Liver (tissue), 9 donors: ENCODE measurements around the gene XK. TPM values are rescaled to one million over a fixed set of nuclear protein-coding genes. Genes with fewer than 3 reads are reported as not detected.

Experiments
- DNase-seq: peaks from one replicate; pipeline ENCODE4 v3.0.0-alpha.2; 2017; ENCODE audit warnings: low spot score
- H3K27ac ChIP-seq, 2 donors: one replicate each; pipeline ENCODE4 v1.7.0; 2013; ENCODE audit warnings: inconsistent platforms in 2 of 2, low read length in 2 of 2, control low read depth in 1 of 2, low read depth in 1 of 2, mild to moderate bottlenecking in 1 of 2
- H3K27me3 ChIP-seq, 4 donors: one replicate each; pipeline versions ENCODE4 v1.6.1 to v1.7.0; 2013; ENCODE audit warnings: low read length in 3 of 4, inconsistent platforms in 1 of 4, mild to moderate bottlenecking in 1 of 4, moderate library complexity in 1 of 4; ENCODE audit not compliant: control insufficient read depth in 4 of 4, insufficient read depth in 4 of 4
- H3K36me3 ChIP-seq, 4 donors: one replicate each; pipeline versions ENCODE4 v1.6.1 to v1.7.0; 2013; ENCODE audit warnings: low read length in 3 of 4, mild to moderate bottlenecking in 3 of 4, low read depth in 1 of 4, moderate library complexity in 1 of 4; ENCODE audit not compliant: control insufficient read depth in 4 of 4, insufficient read depth in 3 of 4
- H3K4me1 ChIP-seq, 4 donors: one replicate each; pipeline versions ENCODE4 v1.6.1 to v1.7.0; 2013; ENCODE audit warnings: low read length in 3 of 4, mild to moderate bottlenecking in 3 of 4, moderate library complexity in 1 of 4; ENCODE audit not compliant: control insufficient read depth in 4 of 4, insufficient read depth in 4 of 4
- H3K4me3 ChIP-seq, 3 donors: one replicate each; pipeline versions ENCODE4 v1.6.1 to v1.7.0; 2013; ENCODE audit warnings: low read length in 3 of 3, control low read depth in 1 of 3, low read depth in 1 of 3, mild to moderate bottlenecking in 1 of 3
- H3K9ac ChIP-seq, 2 donors: one replicate each; pipeline ENCODE4 v1.7.0; 2013; ENCODE audit warnings: low read length in 2 of 2, mild to moderate bottlenecking in 2 of 2, moderate library complexity in 2 of 2, control low read depth in 1 of 2, low read depth in 1 of 2
- H3K9me3 ChIP-seq, 4 donors: one replicate each; pipeline versions ENCODE4 v1.6.1 to v1.7.0; 2013; ENCODE audit warnings: low read length in 3 of 4; ENCODE audit not compliant: control insufficient read depth in 4 of 4
- FOXA2 ChIP-seq: IDR thresholded peaks from 2 replicates; pipeline ENCODE4 v1.6.1; 2016; ENCODE audit warnings: antibody characterized with exemption
- GABPA ChIP-seq, 2 donors: IDR thresholded peaks in 1 of 2; conservative IDR thresholded peaks in 1 of 2; 2 replicates each; pipeline ENCODE4 v1.6.1; 2016; ENCODE audit warnings: antibody characterized with exemption in 2 of 2, mild to moderate bottlenecking in 1 of 2, moderate library complexity in 1 of 2
- NR2F2 ChIP-seq: IDR thresholded peaks from 2 replicates; pipeline ENCODE4 v1.6.1; 2016; ENCODE audit warnings: antibody characterized with exemption
- RXRA ChIP-seq, 2 donors: IDR thresholded peaks; 2 replicates each; pipeline ENCODE4 v1.6.1; 2017 to 2018; ENCODE audit warnings: antibody characterized with exemption in 2 of 2, mild to moderate bottlenecking in 1 of 2
- YY1 ChIP-seq: IDR thresholded peaks from 2 replicates; pipeline ENCODE4 v1.6.1; 2016; ENCODE audit warnings: antibody characterized with exemption, mild to moderate bottlenecking
- WGBS: extraction: QIAGEN DNeasy Blood & Tissue Kit; methylation state at CpG from one replicate; pipeline ENCODE4 v1.1.7; 2013; 5-methylcytosine and 5-hydroxymethylcytosine counted together
- polyA plus RNA-seq, 2 donors: library from polyadenylated mRNA; stranded (reverse) in 1 of 2; unstranded in 1 of 2; fragments of 200-250 nt in 1 of 2; fragments of >200 nt in 1 of 2; fragmentation: Nextera tagmentation in 1 of 2; extraction: Ambion mirVana in 1 of 2; gene quantifications; one replicate each; pipeline versions ENCODE4 v1.2.1 to v1.2.3, GENCODE V29; 2013 to 2015
- total RNA-seq, 2 donors: library from RNA; depleted of rRNA; stranded (reverse); fragments of >200 nt; gene quantifications; one replicate each; pipeline ENCODE4 v1.2.3, GENCODE V29; 2014
- TF ChIP-seq, protein P1 (sequence below): IDR thresholded peaks from 2 replicates; pipeline ENCODE4 v1.6.1; 2016; ENCODE audit warnings: antibody characterized with exemption
- TF ChIP-seq, protein P2 (sequence below): IDR thresholded peaks from 2 replicates; pipeline ENCODE4 v1.6.1; 2016; ENCODE audit warnings: antibody characterized with exemption
- TF ChIP-seq, protein P3 (sequence below): IDR thresholded peaks from 2 replicates; pipeline ENCODE4 v1.6.1; 2016; ENCODE audit warnings: antibody characterized with exemption, mild to moderate bottlenecking
- TF ChIP-seq, protein P4 (sequence below): IDR thresholded peaks from 2 replicates; pipeline ENCODE4 v1.6.1; 2016; ENCODE audit warnings: antibody characterized with exemption
- donor health status: healthy.
- donor health status: healthy.
- donor health status: healthy.
- donor health status: healthy.
- donor health status: healthy.

Gene XK
- total and polyA plus RNA-seq, 4 donors = 0.83 to 68.4 (median 2.0) TPM

DNA sequence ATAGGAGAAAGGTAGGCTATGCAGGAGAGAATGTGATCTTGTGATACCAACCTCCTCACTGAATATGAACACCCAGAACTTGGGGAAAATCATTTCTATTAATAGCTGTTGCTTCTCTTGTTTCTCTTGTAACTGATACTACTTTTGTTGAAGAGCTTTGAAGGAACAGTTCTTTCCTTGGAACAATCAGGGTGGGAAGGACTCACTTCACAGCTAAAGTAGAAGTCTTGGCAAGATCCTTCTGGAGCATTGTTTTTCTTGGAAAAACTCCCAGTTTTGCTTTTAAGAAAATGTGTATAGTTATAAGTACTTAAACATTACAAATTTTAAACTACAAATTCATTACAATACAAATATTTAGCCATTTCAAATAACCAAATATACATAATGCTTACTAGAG, 19.1 kb upstream of the XK start:
- DNase-seq = no peak
- H3K9me3 ChIP-seq = no peaks in the 10 kb centered on the region
- no peak overlapping the region for H3K4me3 ChIP-seq
- no peak for TF ChIP-seq FOXA2
- H3K27ac ChIP-seq = no peak overlapping the region
- H3K9ac ChIP-seq = no peak overlapping the region
- H3K27me3 ChIP-seq = no peaks in the 10 kb centered on the region
- H3K36me3 ChIP-seq = no peaks in the 10 kb centered on the region
- H3K4me1 ChIP-seq = no peaks in the 10 kb centered on the region

DNA sequence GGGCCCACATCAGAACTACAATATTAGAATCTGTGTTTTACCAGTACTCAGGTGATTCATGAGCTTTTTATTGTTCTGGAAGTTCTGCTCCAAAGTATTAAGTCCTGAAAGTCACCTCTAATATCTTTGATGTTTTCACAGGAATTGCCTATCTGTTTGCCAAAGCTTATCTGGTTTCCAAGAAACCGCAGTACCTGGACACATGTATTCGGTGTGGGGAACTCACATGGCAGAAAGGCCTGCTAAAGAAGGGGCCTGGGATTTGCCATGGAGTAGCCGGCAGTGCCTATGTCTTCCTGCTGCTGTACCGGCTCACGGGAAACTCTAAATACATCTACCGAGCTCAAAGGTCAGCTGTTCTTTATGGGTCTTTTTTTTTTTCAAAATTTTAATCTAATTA, 18.4 kb upstream of the XK start:
- Histone ChIP-seq H3K4me3 (no peak overlapping the region), H3K4me1 (no peaks in the 10 kb centered on the region), H3K27ac (no peak overlapping the region), H3K9me3 (no peaks in the 10 kb centered on the region), H3K36me3 (no peaks in the 10 kb centered on the region), H3K9ac (no peak overlapping the region), H3K27me3 (no peaks in the 10 kb centered on the region)
- TF ChIP-seq YY1 (no peak), FOXA2 (no peak)
- TF ChIP-seq, protein P1, sequence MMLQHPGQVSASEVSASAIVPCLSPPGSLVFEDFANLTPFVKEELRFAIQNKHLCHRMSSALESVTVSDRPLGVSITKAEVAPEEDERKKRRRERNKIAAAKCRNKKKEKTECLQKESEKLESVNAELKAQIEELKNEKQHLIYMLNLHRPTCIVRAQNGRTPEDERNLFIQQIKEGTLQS = no peak
- TF ChIP-seq, protein P2, sequence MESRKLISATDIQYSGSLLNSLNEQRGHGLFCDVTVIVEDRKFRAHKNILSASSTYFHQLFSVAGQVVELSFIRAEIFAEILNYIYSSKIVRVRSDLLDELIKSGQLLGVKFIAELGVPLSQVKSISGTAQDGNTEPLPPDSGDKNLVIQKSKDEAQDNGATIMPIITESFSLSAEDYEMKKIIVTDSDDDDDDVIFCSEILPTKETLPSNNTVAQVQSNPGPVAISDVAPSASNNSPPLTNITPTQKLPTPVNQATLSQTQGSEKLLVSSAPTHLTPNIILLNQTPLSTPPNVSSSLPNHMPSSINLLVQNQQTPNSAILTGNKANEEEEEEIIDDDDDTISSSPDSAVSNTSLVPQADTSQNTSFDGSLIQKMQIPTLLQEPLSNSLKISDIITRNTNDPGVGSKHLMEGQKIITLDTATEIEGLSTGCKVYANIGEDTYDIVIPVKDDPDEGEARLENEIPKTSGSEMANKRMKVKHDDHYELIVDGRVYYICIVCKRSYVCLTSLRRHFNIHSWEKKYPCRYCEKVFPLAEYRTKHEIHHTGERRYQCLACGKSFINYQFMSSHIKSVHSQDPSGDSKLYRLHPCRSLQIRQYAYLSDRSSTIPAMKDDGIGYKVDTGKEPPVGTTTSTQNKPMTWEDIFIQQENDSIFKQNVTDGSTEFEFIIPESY = no peak
- 73% methylated on average over 6 of the region's 6 CpGs for WGBS
- no peak for DNase-seq

DNA sequence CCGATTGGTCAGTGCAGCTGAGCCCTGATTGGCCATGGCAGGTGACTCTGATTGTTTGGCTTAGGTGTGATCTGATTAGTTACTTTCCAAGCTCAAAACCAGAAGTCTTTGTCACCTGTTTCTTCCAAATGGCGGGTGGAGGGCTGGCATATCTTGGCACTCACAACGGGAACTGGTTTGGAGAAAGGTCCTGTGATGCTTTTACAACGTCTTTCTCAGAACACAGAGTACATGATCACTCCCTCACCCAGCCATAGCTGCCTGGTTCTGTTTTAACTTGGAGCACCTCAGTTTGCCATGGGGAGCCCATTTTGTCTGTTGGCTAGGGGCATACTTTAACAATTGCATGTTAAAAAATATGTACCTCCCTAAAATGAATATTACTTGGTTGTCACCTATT, 13.0 kb upstream of the XK start:
- H3K9ac ChIP-seq = no peak overlapping the region
- no peaks in the 10 kb centered on the region for H3K4me1 ChIP-seq
- H3K9me3 ChIP-seq = no peaks in the 10 kb centered on the region
- TF ChIP-seq, protein P3, sequence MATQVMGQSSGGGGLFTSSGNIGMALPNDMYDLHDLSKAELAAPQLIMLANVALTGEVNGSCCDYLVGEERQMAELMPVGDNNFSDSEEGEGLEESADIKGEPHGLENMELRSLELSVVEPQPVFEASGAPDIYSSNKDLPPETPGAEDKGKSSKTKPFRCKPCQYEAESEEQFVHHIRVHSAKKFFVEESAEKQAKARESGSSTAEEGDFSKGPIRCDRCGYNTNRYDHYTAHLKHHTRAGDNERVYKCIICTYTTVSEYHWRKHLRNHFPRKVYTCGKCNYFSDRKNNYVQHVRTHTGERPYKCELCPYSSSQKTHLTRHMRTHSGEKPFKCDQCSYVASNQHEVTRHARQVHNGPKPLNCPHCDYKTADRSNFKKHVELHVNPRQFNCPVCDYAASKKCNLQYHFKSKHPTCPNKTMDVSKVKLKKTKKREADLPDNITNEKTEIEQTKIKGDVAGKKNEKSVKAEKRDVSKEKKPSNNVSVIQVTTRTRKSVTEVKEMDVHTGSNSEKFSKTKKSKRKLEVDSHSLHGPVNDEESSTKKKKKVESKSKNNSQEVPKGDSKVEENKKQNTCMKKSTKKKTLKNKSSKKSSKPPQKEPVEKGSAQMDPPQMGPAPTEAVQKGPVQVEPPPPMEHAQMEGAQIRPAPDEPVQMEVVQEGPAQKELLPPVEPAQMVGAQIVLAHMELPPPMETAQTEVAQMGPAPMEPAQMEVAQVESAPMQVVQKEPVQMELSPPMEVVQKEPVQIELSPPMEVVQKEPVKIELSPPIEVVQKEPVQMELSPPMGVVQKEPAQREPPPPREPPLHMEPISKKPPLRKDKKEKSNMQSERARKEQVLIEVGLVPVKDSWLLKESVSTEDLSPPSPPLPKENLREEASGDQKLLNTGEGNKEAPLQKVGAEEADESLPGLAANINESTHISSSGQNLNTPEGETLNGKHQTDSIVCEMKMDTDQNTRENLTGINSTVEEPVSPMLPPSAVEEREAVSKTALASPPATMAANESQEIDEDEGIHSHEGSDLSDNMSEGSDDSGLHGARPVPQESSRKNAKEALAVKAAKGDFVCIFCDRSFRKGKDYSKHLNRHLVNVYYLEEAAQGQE = no peak
- TF ChIP-seq NR2F2 (no peak), RXRA (IDR thresholded peaks at IDR 0.05) (no peak), GABPA (IDR thresholded peaks at IDR 0.05 in 1 of 2, conservative IDR thresholded peaks at IDR 0.05 in 1 of 2) (no peak)
- TF ChIP-seq, protein P4, sequence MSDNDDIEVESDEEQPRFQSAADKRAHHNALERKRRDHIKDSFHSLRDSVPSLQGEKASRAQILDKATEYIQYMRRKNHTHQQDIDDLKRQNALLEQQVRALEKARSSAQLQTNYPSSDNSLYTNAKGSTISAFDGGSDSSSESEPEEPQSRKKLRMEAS = no peak
- DNase-seq = no peak
- no peak overlapping the region for H3K27ac ChIP-seq
- H3K27me3 ChIP-seq = no peaks in the 10 kb centered on the region
- no peak overlapping the region for H3K4me3 ChIP-seq
- WGBS = 87% methylated on average over 4 of the region's 4 CpGs
- H3K36me3 ChIP-seq = no peaks in the 10 kb centered on the region
